ENCODE data around the gene RPL14.

DNA sequence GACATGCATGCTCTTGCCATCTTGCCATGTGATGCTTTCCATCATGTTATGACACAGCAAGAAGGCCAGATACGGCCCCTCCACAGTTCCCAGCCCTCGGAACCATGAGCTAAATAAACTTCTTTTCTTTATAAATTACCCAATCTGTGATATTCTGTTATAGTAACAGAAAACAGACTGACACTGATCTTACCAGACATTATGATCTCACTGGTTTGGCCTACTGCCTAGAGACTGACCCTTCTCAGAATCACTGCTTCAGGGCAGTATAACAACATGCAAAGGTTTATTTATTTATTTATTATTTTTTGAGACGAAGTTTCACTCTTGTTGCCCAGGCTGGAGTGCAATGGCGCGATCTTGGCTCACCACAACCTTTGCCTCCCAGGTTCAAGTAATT is 33.8 kb downstream of the RPL14 start:
- TF ChIP-seq, protein P1, sequence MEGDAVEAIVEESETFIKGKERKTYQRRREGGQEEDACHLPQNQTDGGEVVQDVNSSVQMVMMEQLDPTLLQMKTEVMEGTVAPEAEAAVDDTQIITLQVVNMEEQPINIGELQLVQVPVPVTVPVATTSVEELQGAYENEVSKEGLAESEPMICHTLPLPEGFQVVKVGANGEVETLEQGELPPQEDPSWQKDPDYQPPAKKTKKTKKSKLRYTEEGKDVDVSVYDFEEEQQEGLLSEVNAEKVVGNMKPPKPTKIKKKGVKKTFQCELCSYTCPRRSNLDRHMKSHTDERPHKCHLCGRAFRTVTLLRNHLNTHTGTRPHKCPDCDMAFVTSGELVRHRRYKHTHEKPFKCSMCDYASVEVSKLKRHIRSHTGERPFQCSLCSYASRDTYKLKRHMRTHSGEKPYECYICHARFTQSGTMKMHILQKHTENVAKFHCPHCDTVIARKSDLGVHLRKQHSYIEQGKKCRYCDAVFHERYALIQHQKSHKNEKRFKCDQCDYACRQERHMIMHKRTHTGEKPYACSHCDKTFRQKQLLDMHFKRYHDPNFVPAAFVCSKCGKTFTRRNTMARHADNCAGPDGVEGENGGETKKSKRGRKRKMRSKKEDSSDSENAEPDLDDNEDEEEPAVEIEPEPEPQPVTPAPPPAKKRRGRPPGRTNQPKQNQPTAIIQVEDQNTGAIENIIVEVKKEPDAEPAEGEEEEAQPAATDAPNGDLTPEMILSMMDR (IDR thresholded peaks at IDR 0.05; ENCODE audit: insufficient read depth, low read length, poor library complexity, severe bottlenecking): no peak
- TF ChIP-seq EZH2phosphoT487 (conservative IDR thresholded peaks at IDR 0.05; ENCODE audit: low read length): no peak
